ENCODE measurements around the gene GRID1.

DNA sequence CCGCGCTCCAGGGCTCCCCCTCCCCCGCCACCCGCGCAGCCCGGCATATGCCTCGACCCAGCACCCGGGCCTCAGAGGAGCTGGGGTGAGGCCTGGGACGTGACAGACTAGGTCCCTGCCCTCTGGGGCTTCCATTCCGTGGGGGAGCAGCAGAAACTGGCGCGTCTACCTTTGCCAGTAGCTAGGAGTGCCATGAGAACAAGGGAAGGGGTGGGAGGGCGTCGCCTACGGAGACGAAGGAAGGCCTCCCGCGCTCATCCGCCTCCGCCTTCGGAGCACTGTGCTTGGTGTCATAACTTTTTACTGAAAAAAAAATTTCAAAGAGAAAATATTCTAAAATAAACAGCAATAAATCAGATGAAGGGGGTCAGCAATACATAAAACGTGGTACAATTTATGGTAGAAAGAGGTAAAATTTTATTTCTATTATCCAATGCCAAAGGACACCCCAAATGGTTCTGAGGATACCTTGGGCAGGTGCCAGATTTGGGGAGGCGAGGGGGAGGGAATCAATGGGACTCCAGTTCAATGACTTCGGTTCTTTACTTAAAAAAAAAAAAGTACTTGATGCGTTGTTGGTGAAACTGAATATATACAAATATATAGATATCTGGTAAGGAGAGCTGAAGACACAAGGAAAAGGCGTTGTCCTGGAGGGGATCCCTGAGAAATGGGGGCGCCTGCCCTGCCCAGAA lies 35.1 kb upstream of the GRID1 start:
- no peak for TF ChIP-seq POLR2A (IDR thresholded peaks at IDR 0.05; ENCODE audit: low read length)
- TF ChIP-seq GATA1 (IDR thresholded peaks at IDR 0.05; ENCODE audit: low read depth, low read length): no peak

Data from erythroblast (primary cell).